Hepatocyte (in vitro differentiated cells): Measurements from ENCODE around the gene USP49. TPM values are rescaled to one million over a fixed set of nuclear protein-coding genes. Genes with fewer than 3 reads are reported as not detected.

Experiments used
- DNase-seq: peaks from one replicate; pipeline ENCODE4 v3.0.0-alpha.2; 2016; ENCODE audit warnings: low spot score
- H2AFZ ChIP-seq: fragments of 200-600 bp; sonication (generic); 2 replicates; pipeline ENCODE4 v1.6.0; 2016; ENCODE audit warnings: antibody characterized with exemption, mild to moderate bottlenecking
- H3K27ac ChIP-seq: fragments of 200-600 bp; sonication (generic); 2 replicates; pipeline ENCODE4 v1.5.1; 2016; ENCODE audit warnings: mild to moderate bottlenecking
- H3K27me3 ChIP-seq: fragments of 200-600 bp; sonication (generic); 2 replicates; pipeline ENCODE4 v1.6.1; 2016
- H3K36me3 ChIP-seq: fragments of 200-600 bp; sonication (generic); replicated peaks from 2 replicates; pipeline ENCODE4 v1.5.1; 2016; ENCODE audit warnings: low read depth; ENCODE audit not compliant: insufficient read depth
- H3K4me1 ChIP-seq: fragments of 200-600 bp; sonication (generic); 2 replicates; pipeline ENCODE4 v1.5.1; 2016; ENCODE audit warnings: mild to moderate bottlenecking, moderate library complexity; ENCODE audit not compliant: insufficient read depth
- H3K4me2 ChIP-seq: fragments of 200-600 bp; sonication (generic); 2 replicates; pipeline ENCODE4 v1.6.0; 2016
- H3K4me3 ChIP-seq: fragments of 200-600 bp; sonication (generic); 2 replicates; pipeline ENCODE4 v1.5.1; 2016; ENCODE audit warnings: mild to moderate bottlenecking
- H3K79me2 ChIP-seq: fragments of 200-600 bp; sonication (generic); 2 replicates; pipeline ENCODE4 v1.6.0; 2017; ENCODE audit warnings: mild to moderate bottlenecking
- H3K9me2 ChIP-seq: fragments of 200-600 bp; sonication (generic); replicated peaks from 2 replicates; pipeline ENCODE4 v1.6.0; 2017; ENCODE audit warnings: mild to moderate bottlenecking; ENCODE audit not compliant: insufficient read depth
- H3K9me3 ChIP-seq: fragments of 200-600 bp; sonication (generic); 2 replicates; pipeline ENCODE4 v1.5.1; 2016; ENCODE audit warnings: low read depth, mild to moderate bottlenecking
- H4K20me1 ChIP-seq: fragments of 200-600 bp; sonication (generic); 2 replicates; pipeline ENCODE4 v1.6.0; 2016; ENCODE audit warnings: mild to moderate bottlenecking; ENCODE audit not compliant: insufficient read depth, poor library complexity, severe bottlenecking
- EZH2 ChIP-seq: fragments of 200-600 bp; sonication (generic); IDR thresholded peaks from 2 replicates; pipeline ENCODE4 v1.6.1; 2016; ENCODE audit warnings: antibody characterized with exemption, mild to moderate bottlenecking, borderline replicate concordance
- EZH2phosphoT487 ChIP-seq: fragments of 200-600 bp; sonication (generic); IDR thresholded peaks from one replicate; pipeline ENCODE4 v1.6.1; 2018; ENCODE audit warnings: antibody characterized with exemption, mild to moderate bottlenecking, low read depth, moderate library complexity; ENCODE audit not compliant: unreplicated experiment, severe bottlenecking
- WGBS: methylation state at CpG from one replicate; pipeline ENCODE4 v1.1.6; 2016; ENCODE audit warnings: low lambda C conversion rate; ENCODE audit errors: missing lambda C conversion rate; 5-methylcytosine and 5-hydroxymethylcytosine counted together
- polyA plus RNA-seq: library from polyadenylated mRNA; unstranded; fragments of >200 nt; fragmentation: Nextera tagmentation; extraction: Ambion mirVana; gene quantifications from 2 replicates; pipeline ENCODE4 v1.2.1, GENCODE V29; 2016
- total RNA-seq: library from RNA; depleted of rRNA; stranded (reverse); fragments of >200 nt; gene quantifications from 2 replicates; pipeline ENCODE4 v1.2.3, GENCODE V29; 2014
- TF ChIP-seq, protein P1 (sequence below): fragments of 200-600 bp; sonication (generic); IDR thresholded peaks from 2 replicates; pipeline ENCODE4 v1.5.1; 2016; ENCODE audit warnings: antibody characterized with exemption, mild to moderate bottlenecking; ENCODE audit not compliant: poor library complexity

USP49 gene
- total and polyA plus RNA-seq, 2 experiments from 2014 or later: 1.0 to 2.4 TPM

DNA sequence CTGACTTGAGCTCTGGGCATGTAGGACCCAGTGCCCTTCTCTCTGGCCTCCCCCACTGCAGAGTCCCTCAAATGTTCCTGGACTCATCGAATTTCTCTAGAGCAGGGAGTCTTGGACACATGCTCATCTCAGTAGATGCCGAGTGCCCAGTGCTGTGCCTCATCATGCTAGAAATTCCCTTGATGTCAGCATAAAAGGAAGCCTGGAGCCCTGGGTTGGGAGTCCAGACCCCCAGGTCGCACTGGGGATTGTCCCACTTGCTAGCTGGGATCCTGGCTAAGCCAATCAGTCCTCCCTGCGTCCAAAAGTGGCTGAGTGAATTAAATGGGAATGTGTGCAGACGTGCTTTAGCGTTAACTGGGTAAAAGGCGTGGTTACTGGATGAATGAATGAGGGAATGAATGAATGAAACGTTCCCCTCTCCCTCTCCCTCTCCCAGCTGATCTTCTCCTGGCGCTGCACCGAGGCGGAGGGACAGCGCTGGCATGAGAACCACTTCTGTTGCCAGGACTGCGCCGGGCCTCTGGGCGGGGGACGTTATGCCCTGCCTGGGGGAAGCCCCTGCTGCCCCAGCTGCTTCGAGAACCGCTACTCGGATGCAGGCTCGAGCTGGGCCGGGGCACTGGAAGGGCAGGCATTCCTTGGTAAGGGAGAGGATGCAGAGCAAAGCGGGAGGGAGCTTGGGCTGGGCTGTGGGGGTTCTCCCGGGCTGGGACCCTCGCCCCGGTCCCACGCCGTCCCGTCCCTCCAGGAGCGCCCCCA is 109.3 kb downstream of the USP49 start:
- Histone ChIP-seq H3K9me2 (no peaks in the 10 kb centered on the region), H3K79me2 (peaks cover 25% of the 10 kb centered on the region), H3K27ac (no peak overlapping the region), H3K4me3 (peak overlapping the region; percentile 87), H2AFZ (no peak overlapping the region), H3K27me3 (no peaks in the 10 kb centered on the region), H3K36me3 (no peaks in the 10 kb centered on the region), H4K20me1 (no peaks in the 10 kb centered on the region), H3K4me1 (peaks cover 13% of the 10 kb centered on the region), H3K4me2 (peak overlapping the region; percentile 91), H3K9me3 (no peaks in the 10 kb centered on the region)
- no peak for TF ChIP-seq EZH2
- TF ChIP-seq EZH2phosphoT487: no peak
- TF ChIP-seq, protein P1, sequence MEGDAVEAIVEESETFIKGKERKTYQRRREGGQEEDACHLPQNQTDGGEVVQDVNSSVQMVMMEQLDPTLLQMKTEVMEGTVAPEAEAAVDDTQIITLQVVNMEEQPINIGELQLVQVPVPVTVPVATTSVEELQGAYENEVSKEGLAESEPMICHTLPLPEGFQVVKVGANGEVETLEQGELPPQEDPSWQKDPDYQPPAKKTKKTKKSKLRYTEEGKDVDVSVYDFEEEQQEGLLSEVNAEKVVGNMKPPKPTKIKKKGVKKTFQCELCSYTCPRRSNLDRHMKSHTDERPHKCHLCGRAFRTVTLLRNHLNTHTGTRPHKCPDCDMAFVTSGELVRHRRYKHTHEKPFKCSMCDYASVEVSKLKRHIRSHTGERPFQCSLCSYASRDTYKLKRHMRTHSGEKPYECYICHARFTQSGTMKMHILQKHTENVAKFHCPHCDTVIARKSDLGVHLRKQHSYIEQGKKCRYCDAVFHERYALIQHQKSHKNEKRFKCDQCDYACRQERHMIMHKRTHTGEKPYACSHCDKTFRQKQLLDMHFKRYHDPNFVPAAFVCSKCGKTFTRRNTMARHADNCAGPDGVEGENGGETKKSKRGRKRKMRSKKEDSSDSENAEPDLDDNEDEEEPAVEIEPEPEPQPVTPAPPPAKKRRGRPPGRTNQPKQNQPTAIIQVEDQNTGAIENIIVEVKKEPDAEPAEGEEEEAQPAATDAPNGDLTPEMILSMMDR: no peak
- DNase-seq: peak; percentile 34
- WGBS: 55% methylated on average over 16 of the region's 29 CpGs

DNA sequence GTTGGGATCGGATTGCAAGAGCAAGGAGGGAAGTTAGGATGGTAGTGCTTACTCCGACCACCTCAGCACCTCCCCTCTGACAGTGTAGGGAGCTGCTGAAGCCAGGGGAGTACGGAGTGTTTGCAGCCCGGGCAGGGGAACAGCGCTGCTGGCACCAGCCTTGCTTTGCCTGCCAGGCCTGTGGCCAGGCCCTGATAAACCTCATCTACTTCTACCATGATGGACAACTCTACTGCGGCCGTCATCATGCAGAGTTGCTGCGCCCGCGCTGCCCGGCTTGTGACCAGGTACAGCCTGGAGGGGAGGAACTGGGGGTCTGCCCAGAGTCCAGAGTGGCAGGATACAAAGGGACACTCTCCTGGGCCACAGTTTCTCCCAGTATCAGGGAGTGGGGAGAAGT is 109.9 kb downstream of the USP49 start:
- Histone ChIP-seq H3K9me3 (no peaks in the 10 kb centered on the region), H3K9me2 (no peaks in the 10 kb centered on the region), H3K27me3 (no peaks in the 10 kb centered on the region), H3K27ac (no peak overlapping the region), H3K4me1 (peaks cover 13% of the 10 kb centered on the region), H4K20me1 (no peaks in the 10 kb centered on the region), H2AFZ (no peak overlapping the region), H3K4me3 (no peak overlapping the region), H3K4me2 (no peak overlapping the region), H3K79me2 (peaks cover 25% of the 10 kb centered on the region), H3K36me3 (no peaks in the 10 kb centered on the region)
- TF ChIP-seq EZH2phosphoT487 (no peak), EZH2 (no peak)
- TF ChIP-seq, protein P1: no peak
- WGBS: 91% methylated on average over 11 of the region's 11 CpGs
- no peak for DNase-seq

DNA sequence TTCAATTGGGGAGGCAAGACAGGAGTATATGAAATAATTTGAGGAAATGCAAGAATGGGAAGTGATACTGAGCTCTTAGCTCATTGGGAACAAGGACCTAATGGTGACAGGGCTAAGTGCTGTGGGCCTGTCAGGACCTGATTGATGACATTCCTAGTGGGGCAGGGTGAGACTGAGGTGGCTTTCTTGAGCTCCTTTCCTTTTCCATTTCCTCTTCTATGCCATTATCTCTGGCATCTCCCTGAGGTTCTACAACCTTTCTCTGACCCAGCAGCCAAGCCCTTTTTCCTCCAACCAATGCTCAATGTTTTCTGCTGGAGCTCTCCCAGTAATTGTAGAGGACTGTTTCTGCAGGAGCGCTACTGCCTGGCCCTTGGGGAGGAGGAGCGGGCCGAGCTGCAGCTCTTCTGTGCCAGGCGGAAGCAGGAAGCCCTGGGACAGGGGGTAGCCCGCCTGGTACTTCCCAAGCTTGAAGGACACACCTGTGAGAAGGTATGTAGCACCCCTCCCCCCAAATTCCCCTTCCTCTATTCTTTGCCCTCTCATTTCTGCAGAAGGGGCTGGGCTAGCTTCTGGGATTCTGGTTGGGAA is 110.5 kb downstream of the USP49 start:
- H3K27me3 ChIP-seq: no peaks in the 10 kb centered on the region
- TF ChIP-seq, protein P1: no peak
- no peak for TF ChIP-seq EZH2phosphoT487
- TF ChIP-seq EZH2: no peak
- H3K36me3 ChIP-seq: no peaks in the 10 kb centered on the region
- no peak overlapping the region for H2AFZ ChIP-seq
- DNase-seq: no peak
- no peaks in the 10 kb centered on the region for H3K9me3 ChIP-seq
- H3K4me2 ChIP-seq: no peak overlapping the region
- H3K27ac ChIP-seq: no peak overlapping the region
- no peaks in the 10 kb centered on the region for H4K20me1 ChIP-seq
- 78% methylated on average over 5 of the region's 5 CpGs for WGBS
- peaks cover 20% of the 10 kb centered on the region for H3K79me2 ChIP-seq
- peaks cover 13% of the 10 kb centered on the region for H3K4me1 ChIP-seq
- H3K9me2 ChIP-seq: no peaks in the 10 kb centered on the region
- no peak overlapping the region for H3K4me3 ChIP-seq
